HG02981 (cell line): ENCODE data around the gene RAB22A.
"Not testable (repeated sequence)": the region's sequence is repeated elsewhere in the genome, so short reads cannot be mapped to it uniquely, and the experiment has no call there.

Source experiments
- ATAC-seq: cut with Tn5 transposase; IDR thresholded peaks from one replicate; pipeline ENCODE4 v1.9.1; 2021; ENCODE audit warnings: mild to moderate bottlenecking, moderate library complexity; ENCODE audit not compliant: unreplicated experiment

RAB22A gene

DNA sequence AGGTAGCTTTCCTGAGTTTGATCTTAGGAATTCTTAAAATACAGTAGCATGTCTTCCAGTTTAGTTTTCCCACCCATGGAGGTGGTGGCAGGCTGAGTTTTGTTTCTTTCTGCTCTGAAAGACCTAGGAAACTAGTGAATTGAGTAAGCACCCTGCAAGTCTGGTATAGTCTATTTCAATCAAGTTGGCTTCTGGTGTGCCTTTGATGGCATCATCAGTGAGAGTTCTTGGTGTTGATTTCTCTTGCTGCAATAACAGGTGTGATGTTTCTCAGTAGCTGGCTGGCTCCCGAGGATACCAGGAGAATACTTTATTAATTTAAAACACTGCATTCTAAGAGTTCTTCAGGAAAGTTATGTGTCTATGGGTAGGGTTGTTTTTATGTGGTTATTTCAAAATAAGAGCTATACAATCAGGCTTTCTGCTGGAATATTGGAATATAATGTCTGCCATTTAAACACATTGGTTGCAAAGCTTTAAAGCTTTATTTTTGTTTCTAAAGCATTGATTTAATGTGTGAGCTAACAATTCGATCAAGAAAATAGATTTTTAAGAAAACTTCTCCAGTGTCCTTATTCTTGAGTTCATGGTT is 98.5 kb downstream of the RAB22A start:
- peak; percentile 53 for ATAC-seq

DNA sequence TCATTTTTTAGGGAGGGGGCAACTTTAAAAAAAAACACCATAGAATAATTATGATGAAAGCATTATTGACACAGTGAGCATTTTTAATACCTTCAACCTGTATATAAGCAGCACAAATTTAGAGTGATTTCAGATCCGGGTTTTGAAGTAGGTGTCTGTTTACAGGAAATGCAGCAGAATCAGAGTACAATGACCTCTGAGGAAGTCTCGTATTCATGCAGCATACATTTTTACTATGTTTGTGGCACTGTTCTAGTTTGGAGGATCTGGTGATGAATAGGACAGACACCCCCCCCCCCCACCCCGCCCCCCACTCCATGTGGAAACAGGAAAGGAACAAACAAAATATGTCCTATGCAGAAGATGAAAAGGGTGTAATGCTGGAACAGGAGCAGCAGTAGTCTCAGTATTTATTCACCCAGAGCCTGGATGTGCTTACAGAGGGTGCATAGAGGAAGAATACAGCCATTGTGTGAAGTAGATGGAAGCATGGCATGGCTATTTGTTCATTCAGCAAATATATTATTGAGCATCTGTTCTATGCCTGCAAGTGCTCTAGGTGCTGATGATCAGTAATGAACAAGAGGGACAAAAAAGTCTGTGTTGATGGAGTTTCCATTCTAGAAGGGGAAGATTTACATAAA is 99.2 kb downstream of the RAB22A start:
- ATAC-seq, result no peak

DNA sequence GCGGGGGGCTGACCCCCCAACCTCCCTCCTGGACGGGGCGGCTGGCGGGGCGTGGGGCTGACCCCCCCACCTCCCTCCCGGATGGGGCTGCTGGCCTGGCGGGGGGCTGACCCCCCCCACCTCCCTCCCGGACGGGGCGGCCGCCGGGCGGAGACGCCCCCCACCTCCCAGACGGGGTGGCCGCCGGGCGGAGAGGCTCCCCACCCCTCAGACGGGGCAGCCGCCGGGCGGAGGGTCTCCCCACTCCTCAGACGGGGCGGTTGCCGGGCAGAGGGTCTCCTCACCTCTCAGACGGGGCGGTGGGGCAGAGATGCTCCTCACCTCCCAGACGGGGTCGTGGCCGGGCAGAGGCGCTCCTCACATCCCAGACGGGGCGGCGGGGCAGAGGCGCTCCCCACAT is 104.7 kb downstream of the RAB22A start:
- not testable (repeated sequence) for ATAC-seq

DNA sequence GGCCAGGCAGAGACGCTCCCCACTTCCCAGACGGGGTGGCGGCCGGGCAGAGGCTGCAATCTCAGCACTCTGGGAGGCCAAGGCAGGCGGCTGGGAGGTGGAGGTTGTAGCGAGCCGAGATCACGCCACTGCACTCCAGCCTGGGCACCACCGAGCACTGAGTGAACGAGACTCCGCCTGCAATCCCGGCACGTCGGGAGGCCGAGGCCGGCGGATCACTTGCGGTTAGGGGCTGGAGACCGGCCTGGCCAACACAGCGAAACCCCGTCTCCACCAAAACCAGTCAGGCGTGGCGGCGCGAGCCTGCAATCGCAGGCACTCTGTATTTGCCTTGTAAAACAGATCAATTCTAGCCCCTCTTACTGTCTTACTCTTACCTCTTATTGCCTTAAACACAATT is 105.3 kb downstream of the RAB22A start:
- ATAC-seq, result not testable (repeated sequence)

DNA sequence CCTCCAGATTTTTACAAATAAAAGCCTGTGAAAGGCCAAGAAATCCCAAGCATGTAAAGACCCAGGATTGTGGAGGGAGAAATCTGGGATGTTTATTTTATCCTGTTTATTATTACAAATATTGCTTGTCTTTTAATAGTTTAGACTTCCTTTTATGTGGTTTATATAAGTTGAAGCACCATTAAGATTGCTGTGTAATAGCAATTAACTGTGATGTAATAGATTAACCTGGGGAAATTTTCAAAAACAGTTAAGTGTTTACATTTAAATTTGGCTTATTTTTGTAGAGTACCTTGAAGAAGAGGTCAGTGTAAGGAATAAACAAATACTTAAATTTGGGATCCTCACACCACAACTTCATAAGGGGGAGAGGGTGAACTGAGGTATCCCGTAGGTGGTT is 106.5 kb downstream of the RAB22A start:
- no peak for ATAC-seq

DNA sequence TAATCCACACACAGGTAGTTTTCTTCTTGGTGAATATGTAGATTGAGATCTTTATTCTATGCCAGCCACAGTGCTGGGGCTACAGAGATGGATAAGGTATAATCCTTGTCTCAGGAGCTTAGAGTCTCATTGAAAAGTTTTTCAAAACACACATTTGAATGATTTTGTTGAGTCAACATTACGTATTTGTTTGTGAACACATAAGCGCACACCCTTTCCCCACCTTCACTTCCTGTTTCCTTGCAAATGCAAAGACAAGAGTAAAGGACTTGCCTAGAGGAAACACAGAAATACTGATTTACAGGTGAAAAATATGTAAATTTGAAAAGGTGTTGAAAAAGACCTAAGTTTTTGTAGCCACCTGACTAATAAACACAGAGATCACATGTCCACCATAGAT is 107.3 kb downstream of the RAB22A start:
- no peak for ATAC-seq
